Activated T-cell treated with anti-CD3 and anti-CD28 coated beads for 4 hours (primary cell): ENCODE data around the gene GNAL.

Source experiments
- DNase-seq: peaks from one replicate; pipeline ENCODE4 v3.0.0-alpha.2; 2020

Gene GNAL

DNA sequence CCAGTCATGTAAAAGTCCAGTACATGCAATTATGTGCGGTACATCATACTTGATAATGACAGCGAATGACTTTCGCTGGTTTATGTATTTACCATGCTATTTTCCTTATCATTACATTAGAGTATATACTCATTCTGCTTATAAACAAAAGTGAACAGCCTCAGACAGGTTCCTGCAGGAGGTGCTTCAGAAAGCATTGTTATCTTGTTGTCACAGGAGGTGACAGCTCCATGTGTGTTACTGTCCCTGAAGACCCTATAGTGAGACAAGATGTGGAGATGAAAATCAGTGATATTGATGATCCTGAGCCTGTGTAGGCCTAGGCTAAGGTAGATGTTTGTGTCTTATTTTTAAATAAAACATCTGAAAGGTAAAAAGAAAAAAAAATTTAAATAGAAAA, 234.4 kb downstream of the GNAL start:
- DNase-seq, result no peak

DNA sequence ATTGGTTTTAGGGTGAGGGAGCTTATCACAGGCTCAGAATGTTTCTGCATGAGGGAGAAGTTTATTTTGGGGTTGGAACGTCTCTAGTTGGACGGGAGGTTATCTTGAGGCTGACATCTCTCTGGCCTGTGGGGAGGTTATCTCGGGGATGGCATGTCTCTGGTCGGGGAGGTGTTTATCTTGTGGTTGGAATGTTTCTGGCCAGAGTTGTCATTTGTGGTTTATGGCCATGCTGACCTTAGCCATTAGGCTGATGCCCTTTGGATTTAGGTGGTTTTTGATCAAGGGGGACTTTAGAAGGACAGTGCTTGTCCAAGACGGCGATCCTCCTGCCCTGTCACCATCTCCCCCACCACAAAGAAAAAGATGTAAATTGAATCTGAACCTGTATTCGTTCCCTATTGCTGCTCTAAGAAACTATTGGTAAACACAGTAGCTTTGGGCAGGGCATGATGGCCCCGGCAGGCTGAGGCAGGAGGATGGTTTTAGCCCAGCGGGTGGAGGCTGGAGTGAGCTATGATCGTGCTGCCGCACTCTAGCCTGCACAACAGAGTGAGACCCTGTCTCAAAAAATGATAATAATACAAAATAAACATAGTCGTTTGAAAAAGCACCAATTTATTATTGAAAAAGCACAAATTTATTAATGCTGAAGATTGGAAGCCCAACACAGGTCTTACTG, 236.9 kb downstream of the GNAL start:
- no peak for DNase-seq

DNA sequence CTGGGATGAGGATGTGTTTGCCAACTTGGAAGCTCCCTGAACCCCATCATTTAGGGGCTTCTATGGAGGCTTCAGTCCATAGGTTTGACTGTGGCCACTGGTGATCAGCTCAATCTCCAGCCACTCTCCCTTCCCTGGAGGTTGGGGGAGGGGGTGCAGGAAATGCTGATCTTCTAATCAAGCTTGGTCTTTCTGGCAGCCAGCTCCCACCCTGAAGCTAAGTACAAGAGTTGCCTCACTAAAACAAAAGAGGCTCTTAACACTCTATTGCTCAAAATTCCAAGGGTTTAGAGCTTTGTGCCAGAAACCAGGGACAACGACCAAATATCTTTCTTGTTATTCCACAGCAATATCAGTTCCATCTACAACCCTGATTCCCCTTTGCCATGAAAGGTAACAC, 238.4 kb downstream of the GNAL start:
- no peak for DNase-seq

DNA sequence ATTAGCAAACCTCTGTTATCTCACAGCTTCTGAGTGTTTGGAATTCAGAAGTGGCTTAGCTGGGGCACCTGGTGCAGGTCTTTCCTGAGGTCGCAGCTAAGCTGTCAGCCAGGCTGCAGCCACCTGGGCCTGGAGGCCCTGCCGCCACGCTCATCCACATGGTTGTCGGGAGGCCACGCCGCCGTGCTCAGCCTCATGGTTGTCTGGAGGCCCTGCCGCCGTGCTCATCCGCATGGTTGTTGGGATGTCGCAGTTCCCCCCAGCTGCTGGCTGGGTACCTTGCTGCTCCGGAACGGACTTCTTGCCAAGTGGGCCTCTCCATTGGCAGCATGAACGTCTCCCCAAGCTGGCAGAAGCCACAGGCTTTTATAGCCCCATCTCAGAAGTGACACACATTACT, 243.3 kb downstream of the GNAL start:
- DNase-seq, result no peak
